GM18508 (cell line): Measurements from ENCODE around the gene CDC16.

Source experiments
- ATAC-seq: cut with Tn5 transposase; IDR thresholded peaks from one replicate; pipeline ENCODE4 v1.9.1; 2021; ENCODE audit warnings: moderate number of reproducible peaks; ENCODE audit not compliant: insufficient read depth, unreplicated experiment

CDC16 gene

GRCh38 chr13:114296448-114296847, 61.8 kb downstream of the CDC16 start:
- no peak for ATAC-seq

- ATAC-seq: no peak
Observed at GRCh38 chr13:114296902-114297301, 62.2 kb downstream of the CDC16 start.

- no peak for ATAC-seq
Observed at GRCh38 chr13:114298866-114299265, 64.2 kb downstream of the CDC16 start.

GRCh38 chr13:114299604-114300305, 65.1 kb downstream of the CDC16 start:
- no peak for ATAC-seq

- ATAC-seq: no peak
Observed at GRCh38 chr13:114303700-114304327, 69.1 kb downstream of the CDC16 start.

- ATAC-seq: no peak
Observed at GRCh38 chr13:114304346-114305034, 69.8 kb downstream of the CDC16 start.

- ATAC-seq: no peak
Observed at GRCh38 chr13:114309086-114309485, 74.4 kb downstream of the CDC16 start.

GRCh38 chr13:114309806-114310410, 75.2 kb downstream of the CDC16 start:
- ATAC-seq: no peak

GRCh38 chr13:114310956-114311355, 76.3 kb downstream of the CDC16 start:
- ATAC-seq: no peak

- no peak for ATAC-seq
Observed at GRCh38 chr13:114311387-114311786, 76.7 kb downstream of the CDC16 start.

GRCh38 chr13:114311908-114312307, 77.2 kb downstream of the CDC16 start:
- ATAC-seq: no peak

GRCh38 chr13:114313061-114313860, 78.6 kb downstream of the CDC16 start:
- no peak for ATAC-seq

GRCh38 chr13:114314074-114314912, 79.6 kb downstream of the CDC16 start, which contains the start of gene CHAMP1:
Gene CHAMP1 (plus strand): TSS chr13:114314503. CDS start chr13:114323843, 9,340 bp downstream.
- peak; percentile 38 for ATAC-seq

GRCh38 chr13:114315074-114315785, 80.5 kb downstream of the CDC16 start:
- ATAC-seq: no peak

GRCh38 chr13:114318624-114319023, 83.9 kb downstream of the CDC16 start:
- no peak for ATAC-seq

- ATAC-seq: no peak
Observed at GRCh38 chr13:114319441-114319913, 84.8 kb downstream of the CDC16 start.

GRCh38 chr13:114320065-114320464, 85.4 kb downstream of the CDC16 start:
- ATAC-seq: no peak

- no peak for ATAC-seq
Observed at GRCh38 chr13:114321256-114321655, 86.6 kb downstream of the CDC16 start.
